ENCODE results near the gene CPED1. TPM values are rescaled to one million over a fixed set of nuclear protein-coding genes. Genes with fewer than 3 reads are reported as not detected.
A peak's percentile ranks its signal among the peaks of the same experiment; 100 is the strongest.

The CPED1 gene
- total RNA-seq, 4 donors from 2014 or later: 1.3 to 5.6 (median 3.6) TPM

DNA sequence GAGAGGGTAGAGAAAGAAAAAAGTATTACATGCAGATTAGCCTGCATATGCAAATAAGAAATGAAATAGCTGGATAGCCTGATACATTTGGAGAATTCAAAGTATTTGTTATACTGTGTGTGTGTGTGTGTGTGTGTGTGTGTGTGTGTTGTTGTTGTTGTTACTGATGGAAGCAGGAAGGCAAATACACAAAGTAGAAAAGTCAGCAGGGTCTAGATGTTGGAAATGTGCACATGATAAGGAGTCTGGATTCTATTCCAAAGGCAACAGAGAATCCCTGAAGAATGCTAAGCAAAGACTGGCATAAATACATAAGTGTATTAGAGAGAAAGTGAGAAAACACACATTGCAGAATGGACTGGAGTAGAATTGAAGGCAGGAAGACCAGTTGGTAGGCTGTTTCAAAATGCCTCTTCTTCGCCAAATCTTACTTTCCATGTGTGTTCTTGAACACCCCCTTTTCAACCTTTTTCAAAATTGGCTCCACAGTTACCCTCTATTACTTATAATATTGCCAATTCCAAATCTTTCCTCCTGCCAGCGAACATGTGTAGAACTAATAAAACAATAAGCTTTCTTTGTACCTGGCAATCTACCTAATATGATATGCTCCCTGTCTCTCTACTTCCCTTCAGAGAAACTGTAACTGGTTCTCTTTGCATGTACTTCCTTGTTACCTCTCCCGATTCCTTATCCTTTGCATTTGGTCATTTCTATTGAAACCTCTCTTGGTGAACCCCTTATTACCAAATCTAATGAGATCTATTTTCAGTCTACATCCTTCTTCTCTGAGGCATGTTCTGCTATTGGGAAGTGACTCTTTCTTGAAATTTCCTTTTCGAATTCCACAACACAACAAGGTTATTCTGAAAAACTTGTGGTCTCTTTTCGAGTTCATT, 6.2 kb downstream of the CPED1 start:
- TF ChIP-seq POLR2A (IDR thresholded peaks at IDR 0.05) (no peak), EP300 (IDR thresholded peaks at IDR 0.05) (no peak), POLR2AphosphoS5 (IDR thresholded peaks at IDR 0.05) (no peak)
- TF ChIP-seq, protein P1, sequence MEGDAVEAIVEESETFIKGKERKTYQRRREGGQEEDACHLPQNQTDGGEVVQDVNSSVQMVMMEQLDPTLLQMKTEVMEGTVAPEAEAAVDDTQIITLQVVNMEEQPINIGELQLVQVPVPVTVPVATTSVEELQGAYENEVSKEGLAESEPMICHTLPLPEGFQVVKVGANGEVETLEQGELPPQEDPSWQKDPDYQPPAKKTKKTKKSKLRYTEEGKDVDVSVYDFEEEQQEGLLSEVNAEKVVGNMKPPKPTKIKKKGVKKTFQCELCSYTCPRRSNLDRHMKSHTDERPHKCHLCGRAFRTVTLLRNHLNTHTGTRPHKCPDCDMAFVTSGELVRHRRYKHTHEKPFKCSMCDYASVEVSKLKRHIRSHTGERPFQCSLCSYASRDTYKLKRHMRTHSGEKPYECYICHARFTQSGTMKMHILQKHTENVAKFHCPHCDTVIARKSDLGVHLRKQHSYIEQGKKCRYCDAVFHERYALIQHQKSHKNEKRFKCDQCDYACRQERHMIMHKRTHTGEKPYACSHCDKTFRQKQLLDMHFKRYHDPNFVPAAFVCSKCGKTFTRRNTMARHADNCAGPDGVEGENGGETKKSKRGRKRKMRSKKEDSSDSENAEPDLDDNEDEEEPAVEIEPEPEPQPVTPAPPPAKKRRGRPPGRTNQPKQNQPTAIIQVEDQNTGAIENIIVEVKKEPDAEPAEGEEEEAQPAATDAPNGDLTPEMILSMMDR (IDR thresholded peaks at IDR 0.05): no peak
- H3K27me3 ChIP-seq: peaks cover 6% of the 10 kb centered on the region
- no peak overlapping the region for H3K4me3 ChIP-seq
- peaks cover 14% of the 10 kb centered on the region for H3K4me1 ChIP-seq
- H3K9me3 ChIP-seq: no peaks in the 10 kb centered on the region
- DNase-seq (ENCODE audit: low spot score in 2 of 2): no peak
- 84% methylated on average over 5 of the region's 5 CpGs for WGBS
- no peak overlapping the region for H3K27ac ChIP-seq
- no peaks in the 10 kb centered on the region for H3K36me3 ChIP-seq

DNA sequence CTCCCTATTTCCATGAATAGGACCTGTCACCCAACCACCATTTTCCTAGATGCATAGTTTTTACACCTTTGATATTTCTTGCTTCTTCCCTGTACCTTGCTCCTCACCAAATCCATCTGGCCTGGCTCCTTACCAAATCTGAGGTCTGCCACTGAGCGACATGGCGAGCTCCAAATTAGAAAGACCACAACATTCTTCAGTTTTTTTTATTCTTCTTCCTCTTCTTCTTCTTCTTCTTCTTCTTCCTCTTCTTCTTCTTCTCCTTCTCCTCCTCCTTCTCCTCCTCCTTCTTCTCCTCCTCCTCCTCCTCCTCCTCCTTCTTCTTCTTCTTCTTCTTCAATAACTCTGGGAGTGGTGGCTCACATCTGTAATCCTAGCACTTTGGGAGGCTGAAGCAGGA, 7.1 kb downstream of the CPED1 start:
- Histone ChIP-seq H3K27ac (no peak overlapping the region), H3K27me3 (peaks cover 6% of the 10 kb centered on the region), H3K4me3 (no peak overlapping the region), H3K9me3 (no peaks in the 10 kb centered on the region), H3K4me1 (peaks cover 14% of the 10 kb centered on the region), H3K36me3 (no peaks in the 10 kb centered on the region)
- DNase-seq (ENCODE audit: low spot score in 2 of 2): no peak
- TF ChIP-seq POLR2AphosphoS5 (IDR thresholded peaks at IDR 0.05) (no peak), EP300 (IDR thresholded peaks at IDR 0.05) (no peak), POLR2A (IDR thresholded peaks at IDR 0.05) (no peak)
- TF ChIP-seq, protein P1 (IDR thresholded peaks at IDR 0.05): no peak
- WGBS: 58% methylated on average over 2 of the region's 2 CpGs

DNA sequence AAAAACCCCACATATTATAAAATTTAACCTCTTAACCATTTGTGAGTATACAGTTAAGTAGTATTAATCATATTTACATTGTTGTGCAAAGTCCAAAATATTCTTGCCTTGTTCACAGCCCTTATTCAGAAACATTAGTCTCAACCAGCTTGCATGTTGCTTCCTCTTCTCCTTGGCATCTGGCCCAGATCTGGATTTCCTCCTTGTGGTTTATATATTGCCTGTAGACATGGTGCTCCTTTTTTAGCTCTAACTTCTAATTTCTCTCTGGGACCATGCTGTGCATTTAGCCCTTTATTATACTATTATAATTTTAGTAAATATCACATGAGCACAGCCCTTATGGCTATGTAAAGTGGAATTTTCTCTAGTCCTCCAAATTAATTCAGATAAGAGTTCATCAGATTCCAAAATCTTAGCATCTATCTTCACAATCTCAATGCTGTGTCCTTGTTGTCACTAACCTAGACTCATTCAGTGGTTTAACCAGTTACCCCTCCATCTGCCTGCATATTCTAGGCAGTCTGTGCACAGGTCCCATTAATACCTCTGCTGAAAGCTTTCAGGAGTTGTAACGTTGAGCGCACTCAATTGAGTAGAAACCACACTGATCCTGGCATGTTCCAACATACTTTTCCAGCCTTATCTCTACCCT, 7.9 kb downstream of the CPED1 start:
- no peak for TF ChIP-seq POLR2AphosphoS5 (IDR thresholded peaks at IDR 0.05)
- TF ChIP-seq, protein P1 (IDR thresholded peaks at IDR 0.05): no peak
- TF ChIP-seq EP300 (IDR thresholded peaks at IDR 0.05): no peak
- no peak for TF ChIP-seq POLR2A (IDR thresholded peaks at IDR 0.05)
- Histone ChIP-seq H3K36me3 (no peaks in the 10 kb centered on the region), H3K4me3 (no peak overlapping the region), H3K27me3 (peaks cover 6% of the 10 kb centered on the region), H3K27ac (no peak overlapping the region), H3K4me1 (peaks cover 14% of the 10 kb centered on the region), H3K9me3 (no peaks in the 10 kb centered on the region)
- peak in 1 of 2 donors; percentile 81 for DNase-seq (ENCODE audit: low spot score in 2 of 2)
- 77% methylated on average over 2 of the region's 2 CpGs for WGBS

DNA sequence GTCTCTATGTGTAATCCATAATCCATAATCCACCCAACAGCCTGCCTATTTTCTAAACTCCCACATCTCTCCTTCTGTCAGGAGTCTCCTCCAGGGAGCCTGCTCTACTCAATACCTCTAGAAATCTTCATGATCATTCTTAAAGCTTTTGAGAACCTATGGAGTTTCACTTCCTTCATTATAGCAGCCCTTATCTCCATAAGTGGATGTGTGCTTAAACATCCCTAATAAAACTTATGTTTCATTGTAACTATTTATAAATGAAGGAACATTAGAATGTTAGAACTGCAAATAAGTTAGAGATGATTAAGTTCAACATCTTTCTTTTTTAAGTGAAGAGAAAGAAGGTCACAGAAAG, 8.5 kb downstream of the CPED1 start:
- peaks cover 13% of the 10 kb centered on the region for H3K4me1 ChIP-seq
- H3K27me3 ChIP-seq: peaks cover 2% of the 10 kb centered on the region
- no peaks in the 10 kb centered on the region for H3K9me3 ChIP-seq
- no peaks in the 10 kb centered on the region for H3K36me3 ChIP-seq
- no peak overlapping the region for H3K27ac ChIP-seq
- H3K4me3 ChIP-seq: no peak overlapping the region
- no peak for DNase-seq (ENCODE audit: low spot score in 2 of 2)
- TF ChIP-seq, protein P1 (IDR thresholded peaks at IDR 0.05): no peak
- TF ChIP-seq EP300 (IDR thresholded peaks at IDR 0.05): no peak
- no peak for TF ChIP-seq POLR2AphosphoS5 (IDR thresholded peaks at IDR 0.05)
- no peak for TF ChIP-seq POLR2A (IDR thresholded peaks at IDR 0.05)

DNA sequence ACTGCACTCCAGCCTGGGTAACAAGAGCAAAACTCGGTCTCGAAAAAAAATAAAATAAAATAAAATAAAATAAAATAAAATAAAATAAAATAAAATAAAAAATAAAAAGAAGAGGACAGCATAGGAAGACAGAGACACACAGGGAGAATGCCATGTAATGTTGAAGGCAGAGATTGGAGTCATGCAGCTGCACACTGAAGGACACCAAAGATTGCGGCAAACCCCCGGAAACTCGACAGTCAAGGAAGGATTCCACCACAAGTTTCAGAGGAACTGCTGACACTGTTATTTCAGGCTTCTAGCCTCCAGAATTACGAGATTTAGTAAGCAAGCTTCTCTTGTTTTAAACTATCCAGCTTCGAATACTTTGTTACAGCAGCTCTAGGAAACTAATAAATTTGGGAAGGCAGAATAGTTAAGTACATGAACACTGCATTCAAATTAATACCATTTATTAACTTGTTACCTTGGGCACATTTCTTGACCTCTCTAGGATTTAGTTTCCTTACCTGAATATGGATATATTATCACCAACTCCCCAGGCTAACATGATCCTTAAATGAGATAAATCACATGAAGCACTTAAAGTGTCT, 9.5 kb downstream of the CPED1 start:
- Histone ChIP-seq H3K4me1 (peaks cover 17% of the 10 kb centered on the region), H3K27ac (no peak overlapping the region), H3K27me3 (no peaks in the 10 kb centered on the region), H3K9me3 (no peaks in the 10 kb centered on the region), H3K4me3 (no peak overlapping the region), H3K36me3 (no peaks in the 10 kb centered on the region)
- TF ChIP-seq EP300 (IDR thresholded peaks at IDR 0.05) (no peak), POLR2A (IDR thresholded peaks at IDR 0.05) (no peak), POLR2AphosphoS5 (IDR thresholded peaks at IDR 0.05) (no peak)
- TF ChIP-seq, protein P1 (IDR thresholded peaks at IDR 0.05): no peak
- DNase-seq (ENCODE audit: low spot score in 2 of 2): no peak
- 88% methylated on average over 7 of the region's 7 CpGs for WGBS

Measured in suprapubic skin (tissue), 4 donors.